Glutamatergic neuron (in vitro differentiated cells): Measurements from ENCODE around the gene RNF135. TPM values are rescaled to one million over a fixed set of nuclear protein-coding genes. Genes with fewer than 3 reads are reported as not detected.

Experiments
- DNase-seq: peaks from one replicate; pipeline ENCODE4 v3.0.0; 2022
- H3K27ac Mint-ChIP-seq: one replicate; pipeline ENCODE4 v1.8.0; 2020; ENCODE audit warnings: mild to moderate bottlenecking, mixed read lengths, inconsistent platforms; ENCODE audit not compliant: unreplicated experiment
- H3K27me3 Mint-ChIP-seq: one replicate; pipeline ENCODE4 v1.8.0; 2020; ENCODE audit warnings: mild to moderate bottlenecking, moderate library complexity, mixed read lengths, inconsistent platforms; ENCODE audit not compliant: unreplicated experiment
- H3K36me3 Mint-ChIP-seq: one replicate; pipeline ENCODE4 v1.8.0; 2020; ENCODE audit warnings: mild to moderate bottlenecking, mixed read lengths, inconsistent platforms; ENCODE audit not compliant: unreplicated experiment
- H3K4me1 Mint-ChIP-seq: one replicate; pipeline ENCODE4 v1.8.0; 2020; ENCODE audit warnings: mild to moderate bottlenecking, low read depth, mixed read lengths, inconsistent platforms; ENCODE audit not compliant: unreplicated experiment
- H3K4me3 Mint-ChIP-seq: one replicate; pipeline ENCODE4 v1.8.0; 2020; ENCODE audit warnings: mild to moderate bottlenecking, mixed read lengths, inconsistent platforms; ENCODE audit not compliant: unreplicated experiment
- H3K9me3 Mint-ChIP-seq: one replicate; pipeline ENCODE4 v1.8.0; 2020; ENCODE audit warnings: mild to moderate bottlenecking, moderate library complexity, mixed read lengths, inconsistent platforms; ENCODE audit not compliant: unreplicated experiment
- CTCF ChIP-seq: fragments of 200-600 bp; sonication (generic); IDR thresholded peaks from one replicate; pipeline ENCODE4 v1.5.0; 2021; ENCODE audit not compliant: partially characterized antibody, unreplicated experiment
- total RNA-seq: library from RNA; stranded (reverse); fragmentation: NEBNext Ultra II Directional; extraction: Animal tissue kit (Norgen Biotek cat#: 25700); gene quantifications from one replicate; pipeline ENCODE4 v1.2.1, GENCODE V29; 2021; ENCODE audit not compliant: unreplicated experiment

Gene RNF135
- total RNA-seq, 1 donor from 2014 or later = 0.59 TPM

- Mint-ChIP-seq H3K36me3 (peaks cover 10% of the 10 kb centered on the region), H3K9me3 (peaks cover 4% of the 10 kb centered on the region), H3K4me3 (no peak overlapping the region), H3K27me3 (peaks cover 4% of the 10 kb centered on the region), H3K27ac (no peak overlapping the region), H3K4me1 (no peaks in the 10 kb centered on the region)
- no peak for TF ChIP-seq CTCF
- DNase-seq = no peak
Measured at GRCh38 chr17:31048142-31048541, 77.3 kb downstream of the RNF135 start.

GRCh38 chr17:31048780-31049179, 77.9 kb downstream of the RNF135 start:
- Mint-ChIP-seq H3K36me3 (peaks cover 10% of the 10 kb centered on the region), H3K4me3 (no peak overlapping the region), H3K27me3 (peaks cover 4% of the 10 kb centered on the region), H3K27ac (no peak overlapping the region), H3K4me1 (no peaks in the 10 kb centered on the region), H3K9me3 (peaks cover 4% of the 10 kb centered on the region)
- DNase-seq = no peak
- no peak for TF ChIP-seq CTCF

Other genes starting within 250 kb of the RNF135 start
- gene CRLF3, start 146.3 kb upstream of the RNF135 start, total RNA-seq = 9.0 TPM
- gene ATAD5, start 139.1 kb upstream of the RNF135 start, total RNA-seq = 6.4 TPM
- gene TEFM, start 64.8 kb upstream of the RNF135 start, total RNA-seq = 12.8 TPM
- gene ADAP2, start 49.1 kb upstream of the RNF135 start, total RNA-seq = 0.51 TPM
- 87.6 TPM for gene NF1, start 123.9 kb downstream of the RNF135 start, total RNA-seq